Suprapubic skin (tissue), 4 donors: ENCODE results near the gene MARCHF10. TPM values are rescaled to one million over a fixed set of nuclear protein-coding genes. Genes with fewer than 3 reads are reported as not detected.

ENCODE experiments used
- DNase-seq, 2 donors: peaks; one replicate each; pipeline ENCODE4 v3.0.0-alpha.2; 2019; ENCODE audit warnings: low spot score in 2 of 2
- H3K27ac ChIP-seq: fragments of 200-600 bp; sonication (generic); one replicate; pipeline ENCODE4 v1.5.1; 2019
- H3K27me3 ChIP-seq: fragments of 200-600 bp; sonication (generic); one replicate; pipeline ENCODE4 v1.5.1; 2019
- H3K36me3 ChIP-seq: fragments of 200-600 bp; sonication (generic); one replicate; pipeline ENCODE4 v1.5.1; 2019
- H3K4me1 ChIP-seq: fragments of 200-600 bp; sonication (generic); one replicate; pipeline ENCODE4 v1.5.1; 2019
- H3K4me3 ChIP-seq: fragments of 200-600 bp; sonication (generic); one replicate; pipeline ENCODE4 v1.5.1; 2019; ENCODE audit warnings: mild to moderate bottlenecking
- H3K9me3 ChIP-seq: fragments of 200-600 bp; sonication (generic); one replicate; pipeline ENCODE4 v1.5.1; 2019
- EP300 ChIP-seq: sonication (generic); formaldehyde crosslinking; IDR thresholded peaks from one replicate; pipeline ENCODE4 v1.6.1; 2017; ENCODE audit warnings: antibody characterized with exemption
- POLR2A ChIP-seq, 2 donors: fragments of 450-650 bp; IDR thresholded peaks; one replicate each; pipeline ENCODE4 v1.6.1; 2017; ENCODE audit warnings: antibody characterized with exemption in 2 of 2, mild to moderate bottlenecking in 2 of 2, moderate library complexity in 2 of 2
- POLR2AphosphoS5 ChIP-seq, 3 donors: sonication (generic); formaldehyde crosslinking; IDR thresholded peaks; one replicate each; pipeline ENCODE4 v1.6.1; 2017; ENCODE audit warnings: antibody characterized with exemption in 3 of 3
- WGBS: methylation state at CpG from one replicate; pipeline ENCODE4 v1.1.5; 2018; 5-methylcytosine and 5-hydroxymethylcytosine counted together
- total RNA-seq, 4 donors: library from RNA; depleted of rRNA; stranded (reverse); fragments of >200 nt; gene quantifications; one replicate each; pipeline ENCODE4 v1.1.0, GENCODE V29; 2016
- TF ChIP-seq, protein P1 (sequence below), 2 donors: fragments of 200-600 bp in 1 of 2; fragments of 450-650 bp in 1 of 2; sonication (generic) in 1 of 2; IDR thresholded peaks; one replicate each; pipeline ENCODE4 v1.5.1; 2016 to 2019; ENCODE audit warnings: antibody characterized with exemption in 2 of 2, mild to moderate bottlenecking in 1 of 2, moderate library complexity in 1 of 2

Gene MARCHF10
- total RNA-seq, 4 donors from 2014 or later = not detected

DNA sequence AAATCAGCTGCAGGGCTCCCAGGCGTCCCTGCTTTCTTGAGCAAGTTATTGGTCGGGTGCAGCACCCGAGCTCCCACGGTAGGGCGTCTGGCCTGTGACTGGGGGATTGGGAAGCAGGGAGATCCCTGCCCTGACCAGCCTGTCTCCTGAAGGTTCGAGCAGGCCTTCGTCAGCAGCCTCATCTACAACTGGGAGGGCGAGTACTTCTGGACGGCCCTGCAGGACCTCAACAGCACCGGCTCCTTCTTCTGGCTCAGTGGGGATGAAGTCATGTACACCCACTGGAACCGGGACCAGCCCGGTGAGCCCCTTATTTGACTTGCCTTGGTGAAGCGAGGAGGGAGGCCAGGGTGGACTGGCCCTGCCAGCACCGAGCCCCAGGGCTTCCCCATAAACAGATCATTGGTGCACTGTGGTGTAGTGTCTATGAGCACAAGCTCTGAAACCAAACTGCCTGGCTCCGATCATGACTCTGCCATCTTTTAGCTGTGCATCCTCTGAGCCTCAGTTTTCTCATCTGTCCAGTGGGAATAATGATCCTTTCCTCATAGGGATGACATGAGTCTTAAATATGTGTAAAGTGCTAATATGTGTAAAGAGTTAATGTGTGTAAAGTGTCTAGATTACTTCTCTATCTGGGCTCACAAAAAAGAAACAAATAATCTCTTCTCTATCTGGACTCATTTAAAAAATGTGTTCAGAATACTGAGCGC, 131.7 kb downstream of the MARCHF10 start:
- no peaks in the 10 kb centered on the region for H3K27me3 ChIP-seq
- no peaks in the 10 kb centered on the region for H3K9me3 ChIP-seq
- no peak for DNase-seq
- peaks cover 31% of the 10 kb centered on the region for H3K36me3 ChIP-seq
- 88% methylated on average over 13 of the region's 16 CpGs for WGBS
- peaks cover 42% of the 10 kb centered on the region for H3K4me1 ChIP-seq
- H3K4me3 ChIP-seq = no peak overlapping the region
- TF ChIP-seq POLR2A (IDR thresholded peaks at IDR 0.05) (no peak), POLR2AphosphoS5 (IDR thresholded peaks at IDR 0.05) (no peak), EP300 (no peak)
- TF ChIP-seq, protein P1, sequence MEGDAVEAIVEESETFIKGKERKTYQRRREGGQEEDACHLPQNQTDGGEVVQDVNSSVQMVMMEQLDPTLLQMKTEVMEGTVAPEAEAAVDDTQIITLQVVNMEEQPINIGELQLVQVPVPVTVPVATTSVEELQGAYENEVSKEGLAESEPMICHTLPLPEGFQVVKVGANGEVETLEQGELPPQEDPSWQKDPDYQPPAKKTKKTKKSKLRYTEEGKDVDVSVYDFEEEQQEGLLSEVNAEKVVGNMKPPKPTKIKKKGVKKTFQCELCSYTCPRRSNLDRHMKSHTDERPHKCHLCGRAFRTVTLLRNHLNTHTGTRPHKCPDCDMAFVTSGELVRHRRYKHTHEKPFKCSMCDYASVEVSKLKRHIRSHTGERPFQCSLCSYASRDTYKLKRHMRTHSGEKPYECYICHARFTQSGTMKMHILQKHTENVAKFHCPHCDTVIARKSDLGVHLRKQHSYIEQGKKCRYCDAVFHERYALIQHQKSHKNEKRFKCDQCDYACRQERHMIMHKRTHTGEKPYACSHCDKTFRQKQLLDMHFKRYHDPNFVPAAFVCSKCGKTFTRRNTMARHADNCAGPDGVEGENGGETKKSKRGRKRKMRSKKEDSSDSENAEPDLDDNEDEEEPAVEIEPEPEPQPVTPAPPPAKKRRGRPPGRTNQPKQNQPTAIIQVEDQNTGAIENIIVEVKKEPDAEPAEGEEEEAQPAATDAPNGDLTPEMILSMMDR (IDR thresholded peaks at IDR 0.05) = no peak
- H3K27ac ChIP-seq = no peak overlapping the region

DNA sequence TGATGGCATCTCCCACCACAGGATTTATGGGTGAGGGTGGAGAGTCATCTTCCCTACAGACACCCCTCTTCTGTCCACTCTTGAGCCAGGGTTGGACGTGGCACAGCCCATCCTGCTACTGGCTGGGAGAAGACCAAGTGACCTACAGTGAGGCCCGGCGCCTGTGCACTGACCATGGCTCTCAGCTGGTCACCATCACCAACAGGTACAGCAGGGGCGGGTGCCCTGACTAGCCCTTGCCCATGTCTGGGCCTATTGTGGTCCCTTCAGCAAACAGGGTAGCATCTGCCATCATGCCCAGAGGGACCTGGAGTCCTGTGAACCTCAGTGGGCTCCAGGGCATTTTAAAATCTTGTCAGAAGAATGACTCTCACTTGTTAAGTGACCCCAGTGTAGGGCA, 132.4 kb downstream of the MARCHF10 start:
- Histone ChIP-seq H3K27me3 (no peaks in the 10 kb centered on the region), H3K4me3 (no peak overlapping the region), H3K27ac (no peak overlapping the region), H3K9me3 (no peaks in the 10 kb centered on the region), H3K4me1 (peaks cover 42% of the 10 kb centered on the region), H3K36me3 (peaks cover 29% of the 10 kb centered on the region)
- TF ChIP-seq EP300 (no peak), POLR2AphosphoS5 (IDR thresholded peaks at IDR 0.05) (no peak)
- TF ChIP-seq, protein P1 (IDR thresholded peaks at IDR 0.05) = no peak
- WGBS = 96% methylated on average over 4 of the region's 4 CpGs
- no peak for DNase-seq

DNA sequence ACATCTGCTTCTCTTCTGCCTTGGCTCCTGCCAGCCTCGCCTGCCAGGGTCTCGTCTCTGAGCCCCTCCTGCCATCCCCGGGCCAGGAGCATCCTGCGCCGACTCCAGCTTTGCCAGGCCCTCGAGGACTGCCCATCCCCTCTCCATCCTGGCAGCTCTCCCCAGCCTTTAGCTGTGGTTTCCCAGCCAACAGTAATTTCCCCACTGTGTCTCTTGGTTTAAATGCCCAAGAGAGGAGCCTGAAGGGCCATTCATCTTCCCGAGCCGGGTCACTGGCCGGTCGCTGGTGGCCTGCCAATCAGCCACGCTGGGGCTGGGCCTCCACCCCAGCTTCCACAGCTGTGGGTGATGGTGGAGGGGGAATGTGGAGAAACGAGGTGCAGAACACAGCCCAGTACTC, 132.9 kb downstream of the MARCHF10 start:
- H3K36me3 ChIP-seq = peaks cover 26% of the 10 kb centered on the region
- TF ChIP-seq, protein P1 (IDR thresholded peaks at IDR 0.05) = no peak
- TF ChIP-seq POLR2A (IDR thresholded peaks at IDR 0.05) (no peak), POLR2AphosphoS5 (IDR thresholded peaks at IDR 0.05) (no peak), EP300 (no peak)
- H3K27ac ChIP-seq = no peak overlapping the region
- peaks cover 42% of the 10 kb centered on the region for H3K4me1 ChIP-seq
- no peak overlapping the region for H3K4me3 ChIP-seq
- H3K9me3 ChIP-seq = no peaks in the 10 kb centered on the region
- 52% methylated on average over 11 of the region's 12 CpGs for WGBS
- no peaks in the 10 kb centered on the region for H3K27me3 ChIP-seq
- DNase-seq = no peak

DNA sequence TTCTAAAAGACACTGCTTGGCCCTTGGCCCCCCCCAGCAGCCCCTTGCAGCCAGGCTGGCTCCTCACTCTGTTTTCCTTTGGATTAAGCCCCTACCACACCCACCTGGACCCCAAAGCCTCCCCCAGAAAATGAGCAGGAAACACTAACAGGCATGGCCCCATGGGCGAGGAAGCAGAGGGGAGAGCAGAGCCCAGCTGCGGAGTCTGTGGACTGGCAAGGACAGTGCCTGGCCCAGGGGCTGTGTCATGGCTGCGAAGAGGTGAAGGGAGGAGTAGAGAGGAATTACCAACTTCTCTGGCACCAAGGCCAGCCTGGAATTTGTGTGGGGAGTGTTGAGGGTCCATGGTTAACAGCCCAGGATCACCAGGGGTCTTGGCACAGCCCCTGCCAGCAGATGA, 133.3 kb downstream of the MARCHF10 start:
- TF ChIP-seq EP300 = no peak
- TF ChIP-seq, protein P1 (IDR thresholded peaks at IDR 0.05) = no peak
- TF ChIP-seq POLR2AphosphoS5 (IDR thresholded peaks at IDR 0.05) = no peak
- no peak for TF ChIP-seq POLR2A (IDR thresholded peaks at IDR 0.05)
- H3K4me3 ChIP-seq = no peak overlapping the region
- H3K36me3 ChIP-seq = peaks cover 26% of the 10 kb centered on the region
- no peaks in the 10 kb centered on the region for H3K9me3 ChIP-seq
- WGBS = 64% methylated on average over 3 of the region's 3 CpGs
- H3K27ac ChIP-seq = no peak overlapping the region
- DNase-seq = no peak
- no peaks in the 10 kb centered on the region for H3K27me3 ChIP-seq
- H3K4me1 ChIP-seq = peaks cover 44% of the 10 kb centered on the region

DNA sequence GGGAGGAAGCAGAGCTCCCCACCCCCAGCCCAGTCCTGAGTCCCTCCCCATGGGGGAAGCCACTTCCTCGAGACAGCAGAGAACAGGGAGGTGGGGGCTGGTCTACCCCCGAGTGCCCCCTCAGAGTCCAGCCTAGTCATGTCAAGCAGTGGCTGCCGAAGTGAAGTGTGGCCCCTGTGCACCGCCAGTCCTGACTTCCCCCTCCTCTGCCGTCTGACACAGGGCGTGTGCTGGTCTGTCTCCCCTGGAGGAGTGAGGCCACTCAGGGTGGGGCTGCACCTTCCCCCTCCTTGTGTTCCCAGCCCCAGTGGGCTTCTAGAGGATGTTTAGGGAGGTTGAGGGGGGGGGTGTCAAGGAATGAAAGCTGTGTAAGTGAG, 133.8 kb downstream of the MARCHF10 start:
- H3K4me1 ChIP-seq = peaks cover 49% of the 10 kb centered on the region
- TF ChIP-seq, protein P1 (IDR thresholded peaks at IDR 0.05) = no peak
- TF ChIP-seq EP300 (no peak), POLR2A (IDR thresholded peaks at IDR 0.05) (no peak), POLR2AphosphoS5 (IDR thresholded peaks at IDR 0.05) (no peak)

More for the DNA sequence above, 133.8 kb downstream of the MARCHF10 start:
- WGBS = 60% methylated on average over 2 of the region's 6 CpGs
- no peaks in the 10 kb centered on the region for H3K9me3 ChIP-seq
- no peak for DNase-seq
- H3K36me3 ChIP-seq = peaks cover 26% of the 10 kb centered on the region
- no peaks in the 10 kb centered on the region for H3K27me3 ChIP-seq
- H3K27ac ChIP-seq = no peak overlapping the region
- H3K4me3 ChIP-seq = no peak overlapping the region
